Activated CD4-positive, alpha-beta memory T cell treated with anti-CD3 and anti-CD28 coated beads for 36 hours (primary cell): ENCODE measurements around the gene UNC5B. TPM values are rescaled to one million over a fixed set of nuclear protein-coding genes. Genes with fewer than 3 reads are reported as not detected.

Source experiments
- CTCF ChIA-PET: fragments of 350-600 bp; sonication (Branson Sonifier 250); formaldehyde crosslinking; loops from one replicate; lab custom pipeline; 2021; ENCODE audit warnings: antibody characterized with exemption, inconsistent platforms; lab: Charles Lee
- POLR2A ChIA-PET: fragments of 350-600 bp; sonication (Branson Sonifier 250); formaldehyde crosslinking; loops from one replicate; lab custom pipeline; 2021; ENCODE audit warnings: antibody characterized with exemption; lab: Charles Lee
- DNase-seq: peaks from one replicate; pipeline ENCODE4 v3.0.0-alpha.2; 2020
- H3K27ac Mint-ChIP-seq: one replicate; pipeline ENCODE4 v1.8.0; 2021; ENCODE audit warnings: mixed read lengths
- H3K27me3 Mint-ChIP-seq: one replicate; pipeline ENCODE4 v1.8.0; 2021; ENCODE audit warnings: mixed read lengths
- H3K36me3 Mint-ChIP-seq: one replicate; pipeline ENCODE4 v1.8.0; 2021; ENCODE audit warnings: mixed read lengths
- H3K4me1 Mint-ChIP-seq: one replicate; pipeline ENCODE4 v1.8.0; 2021; ENCODE audit warnings: low read depth, mixed read lengths
- H3K4me3 Mint-ChIP-seq: one replicate; pipeline ENCODE4 v1.8.0; 2021; ENCODE audit warnings: mild to moderate bottlenecking, mixed read lengths
- H3K9me3 Mint-ChIP-seq: one replicate; pipeline ENCODE4 v1.8.0; 2021; ENCODE audit warnings: mixed read lengths
- intact Hi-C: fragments of 100-400 bp; cut with micrococcal nuclease; formaldehyde crosslinking; loops from one replicate; pipeline ENCODE4 v1.15.1; 2023
- total RNA-seq, 2 experiments: library from RNA; stranded (reverse); gene quantifications; one replicate each; pipeline ENCODE4 v1.2.3, GENCODE V29; 2021

Gene UNC5B
- total RNA-seq, 2 experiments from 2014 or later, result 0.02 TPM; not detected in 1

GRCh38 chr10:71280216-71280615, 67.8 kb downstream of the UNC5B start:
- intact Hi-C loops, result no loop called here
- H3K9me3 Mint-ChIP-seq, result no peaks in the 10 kb centered on the region
- H3K4me1 Mint-ChIP-seq, result no peaks in the 10 kb centered on the region
- POLR2A ChIA-PET, result no interaction called here
- no peaks in the 10 kb centered on the region for H3K27me3 Mint-ChIP-seq
- CTCF ChIA-PET, result no interaction called here
- no peaks in the 10 kb centered on the region for H3K36me3 Mint-ChIP-seq
- no peak for DNase-seq
- no peak overlapping the region for H3K4me3 Mint-ChIP-seq
- no peak overlapping the region for H3K27ac Mint-ChIP-seq

- no peak overlapping the region for H3K27ac Mint-ChIP-seq
These were observed 68.5 kb downstream of the UNC5B start for GRCh38 chr10:71280825-71281224.

GRCh38 chr10:71281646-71282322, 69.4 kb downstream of the UNC5B start:
- Mint-ChIP-seq H3K9me3 (no peaks in the 10 kb centered on the region), H3K36me3 (no peaks in the 10 kb centered on the region), H3K4me1 (no peaks in the 10 kb centered on the region), H3K27me3 (no peaks in the 10 kb centered on the region), H3K27ac (no peak overlapping the region), H3K4me3 (no peak overlapping the region)
- CTCF ChIA-PET, result interaction anchor here (0.9 kb wide), 1 partner anchor 12 kb away, joined by 3 read pairs; no protein-coding TSS in a partner anchor
- DNase-seq, result no peak
- POLR2A ChIA-PET, result no interaction called here
- intact Hi-C loops, result no loop called here

More at GRCh38 chr10:71280825-71281224, 68.5 kb downstream of the UNC5B start:
- POLR2A ChIA-PET, result no interaction called here
- CTCF ChIA-PET, result no interaction called here
- H3K27me3 Mint-ChIP-seq, result no peaks in the 10 kb centered on the region
- H3K36me3 Mint-ChIP-seq, result no peaks in the 10 kb centered on the region
- no peak overlapping the region for H3K4me3 Mint-ChIP-seq
- intact Hi-C loops, result no loop called here
- no peak for DNase-seq
- no peaks in the 10 kb centered on the region for H3K9me3 Mint-ChIP-seq
- H3K4me1 Mint-ChIP-seq, result no peaks in the 10 kb centered on the region

GRCh38 chr10:71282323-71282680, 69.9 kb downstream of the UNC5B start:
- POLR2A ChIA-PET, result no interaction called here
- DNase-seq, result no peak
- CTCF ChIA-PET, result interaction anchor here (0.9 to 3.8 kb wide), 2 partner anchors 12 to 357 kb away, joined by 3 to 21 read pairs; no protein-coding TSS in a partner anchor

GRCh38 chr10:71283410-71283809, 71.0 kb downstream of the UNC5B start:
- POLR2A ChIA-PET, result no interaction called here
- Mint-ChIP-seq H3K36me3 (no peaks in the 10 kb centered on the region), H3K4me1 (no peaks in the 10 kb centered on the region), H3K27ac (no peak overlapping the region), H3K4me3 (no peak overlapping the region), H3K9me3 (no peaks in the 10 kb centered on the region), H3K27me3 (no peaks in the 10 kb centered on the region)
- intact Hi-C loops, result no loop called here
- CTCF ChIA-PET, result interaction anchor here (1.4 to 3.8 kb wide), 5 partner anchors 7 to 525 kb away, joined by 3 to 21 read pairs (median 5); no protein-coding TSS in a partner anchor
- DNase-seq, result no peak

More at GRCh38 chr10:71282323-71282680, 69.9 kb downstream of the UNC5B start:
- H3K4me1 Mint-ChIP-seq, result no peaks in the 10 kb centered on the region
- H3K27ac Mint-ChIP-seq, result no peak overlapping the region
- H3K4me3 Mint-ChIP-seq, result no peak overlapping the region
- no peaks in the 10 kb centered on the region for H3K36me3 Mint-ChIP-seq
- H3K9me3 Mint-ChIP-seq, result no peaks in the 10 kb centered on the region
- intact Hi-C loops, result no loop called here
- H3K27me3 Mint-ChIP-seq, result no peaks in the 10 kb centered on the region

- H3K4me3 Mint-ChIP-seq, result no peak overlapping the region
- intact Hi-C loops, result loop anchor here (2.0 kb wide), 1 partner anchor 359 kb away; no protein-coding TSS in a partner anchor
- no peaks in the 10 kb centered on the region for H3K9me3 Mint-ChIP-seq
- no peaks in the 10 kb centered on the region for H3K36me3 Mint-ChIP-seq
- ChIA-PET POLR2A (no interaction called here), CTCF (interaction anchor here (1.3 to 3.8 kb wide), 6 partner anchors 8 to 525 kb away, joined by 3 to 21 read pairs (median 6); no protein-coding TSS in a partner anchor)
- no peaks in the 10 kb centered on the region for H3K4me1 Mint-ChIP-seq
- no peak overlapping the region for H3K27ac Mint-ChIP-seq
- no peaks in the 10 kb centered on the region for H3K27me3 Mint-ChIP-seq
- DNase-seq, result no peak
These were observed 71.5 kb downstream of the UNC5B start for GRCh38 chr10:71283876-71284275.

- H3K4me1 Mint-ChIP-seq, result no peaks in the 10 kb centered on the region
- intact Hi-C loops, result loop anchor here (2.0 kb wide), 1 partner anchor 360 kb away; no protein-coding TSS in a partner anchor
- no peaks in the 10 kb centered on the region for H3K9me3 Mint-ChIP-seq
- CTCF ChIA-PET, result interaction anchor here (0.6 to 3.8 kb wide), 10 partner anchors 8 to 715 kb away, joined by 3 to 21 read pairs (median 5); no protein-coding TSS in a partner anchor
- POLR2A ChIA-PET, result no interaction called here
- H3K27me3 Mint-ChIP-seq, result no peaks in the 10 kb centered on the region
- no peaks in the 10 kb centered on the region for H3K36me3 Mint-ChIP-seq
- H3K27ac Mint-ChIP-seq, result no peak overlapping the region
- no peak for DNase-seq
- H3K4me3 Mint-ChIP-seq, result no peak overlapping the region
These were observed 72.3 kb downstream of the UNC5B start for GRCh38 chr10:71284544-71285179.

- H3K36me3 Mint-ChIP-seq, result no peaks in the 10 kb centered on the region
- POLR2A ChIA-PET, result no interaction called here
- H3K4me1 Mint-ChIP-seq, result no peaks in the 10 kb centered on the region
- H3K27ac Mint-ChIP-seq, result no peak overlapping the region
- no peaks in the 10 kb centered on the region for H3K9me3 Mint-ChIP-seq
- DNase-seq, result peak; percentile 39
- H3K27me3 Mint-ChIP-seq, result no peaks in the 10 kb centered on the region
- CTCF ChIA-PET, result interaction anchor here (0.6 to 3.8 kb wide), 8 partner anchors 9 to 715 kb away, joined by 3 to 21 read pairs (median 4); no protein-coding TSS in a partner anchor
- intact Hi-C loops, result loop anchor here (2.0 kb wide), 1 partner anchor 360 kb away; no protein-coding TSS in a partner anchor
- no peak overlapping the region for H3K4me3 Mint-ChIP-seq
These were observed 72.8 kb downstream of the UNC5B start for GRCh38 chr10:71285180-71285545.

GRCh38 chr10:71285986-71286385, 73.6 kb downstream of the UNC5B start:
- H3K9me3 Mint-ChIP-seq, result no peaks in the 10 kb centered on the region
- no peaks in the 10 kb centered on the region for H3K27me3 Mint-ChIP-seq
- CTCF ChIA-PET, result interaction anchor here (0.9 to 3.8 kb wide), 3 partner anchors 10 to 360 kb away, joined by 4 to 21 read pairs (median 19); no protein-coding TSS in a partner anchor
- no peaks in the 10 kb centered on the region for H3K36me3 Mint-ChIP-seq
- intact Hi-C loops, result loop anchor here (2.0 kb wide), 1 partner anchor 361 kb away; no protein-coding TSS in a partner anchor
- no peak overlapping the region for H3K27ac Mint-ChIP-seq
- no peaks in the 10 kb centered on the region for H3K4me1 Mint-ChIP-seq
- no peak overlapping the region for H3K4me3 Mint-ChIP-seq
- POLR2A ChIA-PET, result interaction anchor here (0.5 kb wide), 1 partner anchor 315 kb away, joined by 4 read pairs; no protein-coding TSS in a partner anchor
- no peak for DNase-seq

GRCh38 chr10:71286521-71287294, 74.3 kb downstream of the UNC5B start:
- Mint-ChIP-seq H3K4me1 (no peaks in the 10 kb centered on the region), H3K9me3 (no peaks in the 10 kb centered on the region), H3K4me3 (no peak overlapping the region), H3K27me3 (no peaks in the 10 kb centered on the region), H3K36me3 (no peaks in the 10 kb centered on the region), H3K27ac (no peak overlapping the region)
- ChIA-PET CTCF (interaction anchor here (0.7 to 3.5 kb wide), 3 partner anchors 10 to 737 kb away, joined by 3 to 19 read pairs (median 7); no protein-coding TSS in a partner anchor), POLR2A (interaction anchor here (0.5 kb wide), 1 partner anchor 314 kb away, joined by 4 read pairs; no protein-coding TSS in a partner anchor)
- DNase-seq, result no peak
- intact Hi-C loops, result no loop called here

- no peaks in the 10 kb centered on the region for H3K27me3 Mint-ChIP-seq
- H3K4me1 Mint-ChIP-seq, result no peaks in the 10 kb centered on the region
- POLR2A ChIA-PET, result no interaction called here
- intact Hi-C loops, result no loop called here
- no peaks in the 10 kb centered on the region for H3K9me3 Mint-ChIP-seq
- no peak overlapping the region for H3K4me3 Mint-ChIP-seq
- DNase-seq, result no peak
- CTCF ChIA-PET, result interaction anchor here (0.7 to 1.4 kb wide), 2 partner anchors 17 to 738 kb away, joined by 3 to 7 read pairs; no protein-coding TSS in a partner anchor
- no peaks in the 10 kb centered on the region for H3K36me3 Mint-ChIP-seq
- H3K27ac Mint-ChIP-seq, result no peak overlapping the region
These were observed 75.1 kb downstream of the UNC5B start for GRCh38 chr10:71287456-71287855.
